GM19455 (cell line): ENCODE data around the gene UBAP2L.

Experiments
- ATAC-seq: cut with Tn5 transposase; IDR thresholded peaks from one replicate; pipeline ENCODE4 v1.9.1; 2021; ENCODE audit not compliant: unreplicated experiment

UBAP2L gene, protein sequence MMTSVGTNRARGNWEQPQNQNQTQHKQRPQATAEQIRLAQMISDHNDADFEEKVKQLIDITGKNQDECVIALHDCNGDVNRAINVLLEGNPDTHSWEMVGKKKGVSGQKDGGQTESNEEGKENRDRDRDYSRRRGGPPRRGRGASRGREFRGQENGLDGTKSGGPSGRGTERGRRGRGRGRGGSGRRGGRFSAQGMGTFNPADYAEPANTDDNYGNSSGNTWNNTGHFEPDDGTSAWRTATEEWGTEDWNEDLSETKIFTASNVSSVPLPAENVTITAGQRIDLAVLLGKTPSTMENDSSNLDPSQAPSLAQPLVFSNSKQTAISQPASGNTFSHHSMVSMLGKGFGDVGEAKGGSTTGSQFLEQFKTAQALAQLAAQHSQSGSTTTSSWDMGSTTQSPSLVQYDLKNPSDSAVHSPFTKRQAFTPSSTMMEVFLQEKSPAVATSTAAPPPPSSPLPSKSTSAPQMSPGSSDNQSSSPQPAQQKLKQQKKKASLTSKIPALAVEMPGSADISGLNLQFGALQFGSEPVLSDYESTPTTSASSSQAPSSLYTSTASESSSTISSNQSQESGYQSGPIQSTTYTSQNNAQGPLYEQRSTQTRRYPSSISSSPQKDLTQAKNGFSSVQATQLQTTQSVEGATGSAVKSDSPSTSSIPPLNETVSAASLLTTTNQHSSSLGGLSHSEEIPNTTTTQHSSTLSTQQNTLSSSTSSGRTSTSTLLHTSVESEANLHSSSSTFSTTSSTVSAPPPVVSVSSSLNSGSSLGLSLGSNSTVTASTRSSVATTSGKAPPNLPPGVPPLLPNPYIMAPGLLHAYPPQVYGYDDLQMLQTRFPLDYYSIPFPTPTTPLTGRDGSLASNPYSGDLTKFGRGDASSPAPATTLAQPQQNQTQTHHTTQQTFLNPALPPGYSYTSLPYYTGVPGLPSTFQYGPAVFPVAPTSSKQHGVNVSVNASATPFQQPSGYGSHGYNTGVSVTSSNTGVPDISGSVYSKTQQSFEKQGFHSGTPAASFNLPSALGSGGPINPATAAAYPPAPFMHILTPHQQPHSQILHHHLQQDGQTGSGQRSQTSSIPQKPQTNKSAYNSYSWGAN

GRCh38 chr1:154220071-154220969, at the start of gene UBAP2L:
UBAP2L (plus strand) TSS chr1:154220955; CDS start chr1:154225124, 4,169 bp downstream.
- ATAC-seq, result peak; percentile 88

GRCh38 chr1:154171223-154171583, 49.6 kb upstream of the UBAP2L start:
- ATAC-seq, result no peak

DNA sequence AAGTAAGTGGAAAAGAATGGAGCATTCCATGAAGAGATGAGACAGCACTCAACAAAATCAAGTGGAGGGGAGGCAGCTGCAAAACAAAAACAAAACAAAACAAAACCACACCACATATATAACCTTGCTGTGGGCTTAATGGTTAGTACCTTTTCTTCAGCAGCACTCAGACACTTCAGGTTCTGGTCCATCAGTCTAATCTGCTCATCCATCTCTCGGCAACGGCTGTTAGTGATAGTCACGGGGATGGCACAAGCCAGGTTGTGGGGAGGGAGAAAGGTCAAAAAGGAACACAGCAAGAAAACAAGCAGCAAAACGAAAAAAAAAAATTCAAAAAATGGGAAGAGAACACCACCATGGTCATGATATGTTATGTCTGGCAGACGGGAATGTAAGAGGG, 48.9 kb upstream of the UBAP2L start:
- no peak for ATAC-seq

- peak; percentile 59 for ATAC-seq
Observed at GRCh38 chr1:154174654-154175053, 46.1 kb upstream of the UBAP2L start.

- no peak for ATAC-seq
Observed at GRCh38 chr1:154176337-154176736, 44.4 kb upstream of the UBAP2L start.

DNA sequence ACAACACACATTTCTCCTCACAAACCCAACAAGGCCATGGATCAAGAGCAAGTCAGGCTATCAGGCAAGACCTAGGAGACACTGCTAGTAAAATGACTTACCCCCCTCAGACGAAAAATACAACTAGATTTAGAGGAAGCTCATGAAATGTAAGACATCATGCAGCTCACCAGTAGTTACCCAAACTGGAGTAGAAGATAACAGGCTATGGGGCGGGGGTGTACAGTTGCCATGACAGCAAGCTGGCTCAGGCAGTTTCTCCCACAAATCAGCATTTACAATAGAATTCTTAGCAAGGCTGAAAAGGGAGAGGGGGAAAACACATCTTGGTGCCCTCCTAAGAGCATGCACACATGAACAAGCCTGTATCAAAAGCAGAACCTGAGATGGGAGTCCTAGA, 42.7 kb upstream of the UBAP2L start:
- ATAC-seq, result no peak

- no peak for ATAC-seq
Observed at GRCh38 chr1:154178911-154179811, 41.6 kb upstream of the UBAP2L start.

DNA sequence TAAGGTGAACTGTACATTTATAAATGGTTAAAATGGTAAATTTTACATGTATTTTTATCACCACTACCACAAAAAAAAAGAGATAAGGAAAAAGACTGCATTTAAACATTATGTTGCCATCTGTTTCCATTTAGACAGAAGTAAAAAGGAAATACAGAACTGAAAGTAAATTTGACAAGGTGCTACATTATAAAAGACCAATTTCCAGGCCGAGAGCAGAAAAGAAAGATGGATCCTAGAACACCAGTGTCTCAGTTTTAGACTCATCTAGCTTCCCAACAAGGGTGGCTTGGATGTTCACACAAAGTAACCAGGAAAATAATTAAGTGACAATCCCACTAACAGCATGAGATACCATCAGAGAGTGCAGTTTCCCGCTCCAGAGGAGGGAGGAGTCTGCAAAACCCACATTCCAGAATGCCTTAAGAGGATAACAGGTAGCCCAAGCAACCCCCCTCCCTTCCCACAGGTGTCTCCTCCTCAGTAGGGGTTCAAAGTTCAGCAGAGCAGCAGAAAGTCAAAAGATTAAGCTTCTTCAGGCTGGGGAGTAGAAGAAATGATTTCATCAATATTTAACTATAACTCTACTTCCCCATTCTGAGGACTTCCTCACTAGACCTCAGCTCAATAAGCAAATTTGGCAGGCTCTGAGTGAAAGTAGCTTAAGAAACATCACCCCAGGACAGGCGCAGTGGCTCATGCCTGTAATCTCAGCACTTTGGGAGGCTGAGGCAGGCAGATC, 40.6 kb upstream of the UBAP2L start:
- no peak for ATAC-seq

DNA sequence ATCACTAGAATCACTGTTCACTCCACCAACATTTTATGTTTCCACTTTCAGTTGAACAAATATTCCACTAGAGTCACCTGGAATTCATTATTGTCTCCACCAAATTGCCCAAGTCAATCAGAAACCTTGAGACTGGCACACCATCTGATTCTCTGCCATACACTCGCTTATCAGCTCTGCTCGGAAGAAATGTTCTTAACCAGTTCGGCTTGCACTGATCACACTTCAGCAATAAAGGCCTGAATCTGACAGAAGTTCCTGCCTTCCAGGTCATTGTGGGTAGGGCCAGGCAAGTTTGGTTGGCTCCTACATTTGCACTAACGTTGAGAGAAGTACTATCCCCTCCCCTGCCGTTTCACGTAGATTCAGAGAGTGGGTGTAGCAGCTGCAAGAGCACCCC, 38.8 kb upstream of the UBAP2L start:
- ATAC-seq, result peak; percentile 47

- ATAC-seq, result peak; percentile 34
Observed at GRCh38 chr1:154182344-154183045, 38.3 kb upstream of the UBAP2L start.

GRCh38 chr1:154183046-154183915, 37.5 kb upstream of the UBAP2L start:
- peak; percentile 77 for ATAC-seq

DNA sequence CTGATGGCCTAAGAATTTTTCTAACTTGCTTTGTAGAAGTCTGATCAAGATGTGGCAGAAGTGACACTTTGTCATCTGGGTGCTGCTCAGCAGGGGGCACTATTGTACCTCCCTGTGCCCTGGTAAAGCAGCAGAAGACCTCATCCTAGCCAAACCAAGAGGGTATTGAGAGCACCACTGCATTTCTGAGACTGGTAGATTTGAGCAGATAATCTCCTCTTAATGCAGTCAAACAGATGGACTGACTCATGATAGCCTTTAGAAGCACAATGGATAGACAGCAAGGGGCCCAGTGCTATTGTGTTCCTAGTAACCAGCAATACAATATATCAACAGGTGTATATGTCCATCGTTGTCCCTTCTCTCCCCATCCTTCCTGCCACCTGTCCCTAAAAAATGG, 34.6 kb upstream of the UBAP2L start:
- no peak for ATAC-seq

DNA sequence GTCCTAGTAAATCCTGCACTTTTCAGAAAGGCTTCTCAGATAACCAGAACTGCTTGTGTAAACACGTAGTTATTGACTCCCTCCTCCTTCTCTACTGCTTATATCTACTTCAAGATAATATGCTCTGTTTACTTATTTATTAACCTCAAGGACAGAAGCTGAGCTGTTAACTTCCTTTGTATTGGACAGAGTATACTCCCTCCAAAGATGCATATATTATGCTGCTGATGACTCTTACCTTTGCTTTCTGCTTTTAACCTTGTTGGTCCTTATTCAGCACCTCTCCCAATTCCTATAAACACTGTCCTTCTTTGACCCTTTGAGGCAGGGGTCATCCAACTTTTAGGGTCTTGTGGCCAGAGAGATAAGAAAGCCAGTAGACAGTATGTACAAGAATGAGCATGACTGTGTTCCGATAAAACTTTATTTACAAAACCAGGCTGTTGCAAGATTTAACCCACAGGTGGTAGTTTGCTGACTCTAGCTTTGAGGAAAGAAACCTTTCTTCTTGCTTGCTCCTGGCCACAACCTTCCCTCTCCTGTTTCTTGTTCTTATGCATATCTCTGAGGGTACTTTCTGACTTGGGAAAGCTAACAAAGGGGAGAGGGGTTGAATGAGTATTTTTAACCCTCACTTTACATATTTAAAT, 33.8 kb upstream of the UBAP2L start:
- no peak for ATAC-seq

GRCh38 chr1:154190550-154190949, 30.2 kb upstream of the UBAP2L start:
- no peak for ATAC-seq

DNA sequence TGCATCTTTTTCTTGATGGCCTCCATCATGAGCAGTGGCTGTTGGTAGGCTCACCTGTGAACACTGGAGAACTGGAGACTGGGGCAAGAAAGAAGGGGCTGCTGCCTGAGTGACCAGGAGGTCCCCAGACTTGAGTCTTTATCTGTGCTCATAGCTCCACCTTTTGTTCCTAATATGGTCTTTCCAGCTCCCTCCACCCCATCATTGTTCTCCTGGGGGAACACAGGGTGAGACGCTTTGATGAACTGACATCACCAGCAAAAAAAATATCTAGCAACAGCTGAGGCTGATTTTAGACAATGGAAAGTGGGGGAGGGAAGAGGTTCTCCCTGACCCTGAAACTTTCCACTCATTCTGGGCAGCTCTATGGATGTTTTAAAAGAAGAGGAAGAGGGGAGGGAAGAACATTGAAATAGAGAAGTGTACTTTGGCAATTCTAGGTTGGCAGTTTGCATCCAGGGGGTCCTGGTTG, 28.7 kb upstream of the UBAP2L start, which contains the start of gene TPM3:
Gene TPM3, minus strand, starts transcription at position 111 of the 472 bp plus-strand sequence. Its CDS starts 82 bp downstream, at position 29.
- no peak for ATAC-seq

- ATAC-seq, result no peak
Observed at GRCh38 chr1:154192476-154192875, 28.3 kb upstream of the UBAP2L start.

- no peak for ATAC-seq
Observed at GRCh38 chr1:154193821-154194220, 26.9 kb upstream of the UBAP2L start.
